ENCODE results near the gene LYPLA2. TPM values are rescaled to one million over a fixed set of nuclear protein-coding genes. Genes with fewer than 3 reads are reported as not detected.
"Not testable (repeated sequence)": the region's sequence is repeated elsewhere in the genome, so short reads cannot be mapped to it uniquely, and the experiment has no call there.

The LYPLA2 gene
- total RNA-seq, 1 donor from 2014 or later: 88.9 TPM

DNA sequence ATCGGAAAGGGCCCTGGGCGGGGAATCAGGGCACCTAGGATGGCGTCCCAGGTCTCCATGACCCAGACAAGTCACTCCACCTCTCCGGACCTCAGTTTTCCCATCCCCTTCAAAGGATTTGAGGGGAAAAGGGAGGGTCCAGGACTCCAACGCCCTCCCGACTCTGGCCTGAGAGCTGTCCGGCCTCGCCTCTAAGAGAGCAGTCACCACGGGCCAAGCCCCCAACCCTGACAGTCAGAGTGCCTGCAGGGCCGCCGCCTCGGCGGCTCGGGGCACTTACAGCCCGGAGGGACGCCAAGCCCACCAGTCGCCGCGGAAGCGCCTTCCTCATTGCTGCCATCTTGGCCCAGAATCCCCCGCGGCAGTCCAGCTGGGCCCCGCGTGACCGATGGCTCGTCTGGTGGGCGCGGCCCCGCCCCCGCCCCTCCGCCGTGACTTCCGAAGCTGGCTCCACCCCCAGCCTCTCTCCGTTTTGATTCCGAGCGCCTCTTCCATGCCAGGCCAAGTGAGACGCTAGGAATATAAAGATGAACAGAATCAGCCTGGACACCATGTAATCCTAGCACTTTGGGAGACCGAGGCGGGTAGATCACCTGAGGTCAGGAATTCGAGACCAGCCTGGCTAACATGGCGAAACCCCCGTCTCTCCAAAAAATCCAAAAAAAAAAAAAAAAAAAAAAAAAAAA, 34.3 kb downstream of the LYPLA2 start, which contains the start of gene HMGCL:
Gene HMGCL (minus strand): TSS at position 354 of the 686 bp plus-strand sequence. CDS start 14 bp downstream, at position 340.
- H3K4me3 Mint-ChIP-seq: peak within 1 kb of the TSS; percentile 98
- peaks cover 2% of the 10 kb centered on the region for H3K27me3 Mint-ChIP-seq (ENCODE audit: low read depth)
- H3K36me3 Mint-ChIP-seq (ENCODE audit: low read depth): no peaks in the 10 kb centered on the region
- peak; percentile 82 for DNase-seq (ENCODE audit: low read depth, low spot score)
- H3K9me3 Mint-ChIP-seq: no peaks in the 10 kb centered on the region
- H3K4me1 Mint-ChIP-seq: peaks cover 24% of the 10 kb centered on the region
- peak within 1 kb of the TSS; percentile 99 for H3K27ac Mint-ChIP-seq (ENCODE audit: unreplicated experiment)
- TF ChIP-seq CTCF (conservative IDR thresholded peaks at IDR 0.05): no peak

DNA sequence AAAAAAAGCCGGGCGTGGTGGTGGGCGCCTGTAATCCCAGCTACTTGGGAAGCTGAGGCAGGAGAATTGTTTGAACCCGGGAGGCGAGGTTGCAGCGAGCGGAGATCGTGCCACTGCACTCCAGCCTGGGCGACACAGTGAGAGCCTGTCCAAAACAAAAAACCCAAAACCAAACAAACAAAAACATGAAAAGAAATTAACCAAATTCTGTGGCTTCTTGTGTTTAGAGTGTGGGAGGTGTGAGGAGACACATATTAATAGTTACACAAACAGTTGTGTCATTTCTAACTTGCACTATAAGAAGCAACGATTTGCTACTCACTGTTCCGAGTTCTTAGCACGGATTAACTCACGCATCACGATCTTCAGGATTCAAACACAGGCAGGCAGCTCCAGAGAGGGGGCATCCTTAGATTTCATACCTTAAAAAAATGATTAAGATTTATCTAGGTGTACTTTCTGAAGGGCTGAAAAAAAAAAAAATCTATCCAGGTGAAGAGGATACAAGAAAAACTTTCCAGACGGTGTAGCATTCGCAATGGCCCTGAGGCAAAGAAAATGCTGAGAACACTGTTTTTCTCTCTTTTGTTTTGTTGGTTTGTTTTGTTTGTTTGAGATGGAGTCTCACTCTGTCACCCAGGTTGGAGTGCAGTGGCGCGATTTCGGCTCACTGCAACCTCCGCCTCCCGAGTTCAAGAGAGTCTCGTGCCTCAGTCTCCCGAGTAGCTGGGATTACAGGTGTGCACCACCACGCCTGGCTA, 35.0 kb downstream of the LYPLA2 start:
- H3K4me1 Mint-ChIP-seq: peaks cover 24% of the 10 kb centered on the region
- H3K27ac Mint-ChIP-seq (ENCODE audit: unreplicated experiment): no peak overlapping the region
- DNase-seq (ENCODE audit: low read depth, low spot score): no peak
- no peaks in the 10 kb centered on the region for H3K9me3 Mint-ChIP-seq
- peaks cover 5% of the 10 kb centered on the region for H3K27me3 Mint-ChIP-seq (ENCODE audit: low read depth)
- no peak for TF ChIP-seq CTCF (conservative IDR thresholded peaks at IDR 0.05)
- peak overlapping the region; percentile 98 for H3K4me3 Mint-ChIP-seq
- H3K36me3 Mint-ChIP-seq (ENCODE audit: low read depth): no peaks in the 10 kb centered on the region

- not testable (repeated sequence) for H3K36me3 Mint-ChIP-seq (ENCODE audit: low read depth); H3K9me3 Mint-ChIP-seq; DNase-seq (ENCODE audit: low read depth, low spot score); H3K27ac Mint-ChIP-seq (ENCODE audit: unreplicated experiment); H3K27me3 Mint-ChIP-seq (ENCODE audit: low read depth)
- Mint-ChIP-seq H3K4me3 (peak overlapping the region; percentile 59), H3K4me1 (peaks cover 24% of the 10 kb centered on the region)
These were observed 35.6 kb downstream of the LYPLA2 start for GRCh38 chr1:23826590-23826989.

DNA sequence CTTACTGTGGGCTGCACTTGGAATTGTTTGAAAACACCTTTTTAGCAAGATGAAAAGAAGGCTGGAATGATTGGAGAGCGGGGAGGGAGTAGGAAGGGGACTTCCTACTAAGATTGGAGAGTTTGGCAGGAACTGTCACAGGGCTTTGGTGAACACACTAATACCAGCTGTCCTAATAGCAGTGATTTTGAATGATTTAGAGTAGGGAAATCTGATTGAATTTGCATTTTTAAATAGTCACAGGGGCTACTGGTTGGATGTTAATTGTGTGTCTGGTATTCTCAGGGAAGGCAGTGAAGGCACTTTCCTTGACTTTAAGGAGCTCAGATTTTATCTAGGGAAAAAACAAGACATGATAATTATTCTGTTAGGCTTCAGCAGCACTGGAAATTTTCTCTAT, 36.8 kb downstream of the LYPLA2 start:
- Mint-ChIP-seq H3K4me1 (peaks cover 24% of the 10 kb centered on the region), H3K27me3 (ENCODE audit: low read depth) (peaks cover 14% of the 10 kb centered on the region), H3K27ac (ENCODE audit: unreplicated experiment) (no peak overlapping the region), H3K36me3 (ENCODE audit: low read depth) (no peaks in the 10 kb centered on the region), H3K9me3 (no peaks in the 10 kb centered on the region), H3K4me3 (peak overlapping the region; percentile 58)
- TF ChIP-seq CTCF (conservative IDR thresholded peaks at IDR 0.05): no peak
- no peak for DNase-seq (ENCODE audit: low read depth, low spot score)

DNA sequence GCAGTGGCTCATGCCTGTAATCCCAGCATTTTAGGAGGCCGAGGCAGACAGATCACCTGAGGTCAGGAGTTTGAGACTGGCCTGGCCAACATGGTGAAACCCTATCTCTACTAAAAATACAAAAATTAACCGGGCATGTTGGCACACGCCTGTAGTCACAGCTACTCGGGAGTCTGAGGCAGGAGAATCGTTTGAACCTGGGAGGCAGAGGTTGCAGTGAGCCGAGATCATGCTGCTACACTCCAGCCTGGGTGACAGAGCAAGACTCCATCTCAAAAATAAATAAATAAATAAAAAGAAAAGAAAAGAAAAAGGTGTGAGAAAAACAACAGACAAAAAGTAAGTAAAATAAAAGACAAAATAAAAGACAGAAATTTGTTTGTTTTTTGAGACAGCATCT, 43.2 kb downstream of the LYPLA2 start:
- not testable (repeated sequence) for H3K9me3 Mint-ChIP-seq; H3K4me3 Mint-ChIP-seq; DNase-seq (ENCODE audit: low read depth, low spot score); H3K36me3 Mint-ChIP-seq (ENCODE audit: low read depth); H3K27ac Mint-ChIP-seq (ENCODE audit: unreplicated experiment)
- peaks cover 11% of the 10 kb centered on the region for H3K4me1 Mint-ChIP-seq
- H3K27me3 Mint-ChIP-seq (ENCODE audit: low read depth): peaks cover 38% of the 10 kb centered on the region

DNA sequence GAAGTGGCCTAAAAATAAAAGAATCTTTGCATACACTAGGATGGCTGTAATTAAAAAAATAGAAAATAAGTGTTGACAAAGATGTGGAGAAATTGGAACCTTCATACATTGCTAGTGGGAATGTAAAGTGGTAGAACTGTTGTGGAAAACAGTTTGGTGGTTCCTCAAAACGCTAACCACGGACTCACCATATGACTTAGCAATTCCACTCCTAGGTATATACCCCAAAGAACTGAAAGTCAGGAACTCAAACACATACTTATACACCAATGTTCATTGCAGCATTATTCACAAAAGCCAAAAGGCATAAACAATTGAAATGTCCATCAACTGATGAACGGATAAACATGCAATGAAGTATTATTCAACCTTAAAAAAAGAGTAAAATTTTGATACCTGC, 45.1 kb downstream of the LYPLA2 start:
- peaks cover 38% of the 10 kb centered on the region for H3K27me3 Mint-ChIP-seq (ENCODE audit: low read depth)
- no peak for TF ChIP-seq CTCF (conservative IDR thresholded peaks at IDR 0.05)
- H3K4me1 Mint-ChIP-seq: peaks cover 11% of the 10 kb centered on the region
- no peak overlapping the region for H3K27ac Mint-ChIP-seq (ENCODE audit: unreplicated experiment)
- no peaks in the 10 kb centered on the region for H3K36me3 Mint-ChIP-seq (ENCODE audit: low read depth)
- no peak for DNase-seq (ENCODE audit: low read depth, low spot score)
- H3K4me3 Mint-ChIP-seq: no peak overlapping the region
- no peaks in the 10 kb centered on the region for H3K9me3 Mint-ChIP-seq

Measured in neural crest cell (in vitro differentiated cells).